ENCODE data around the gene PSMG3. TPM values are rescaled to one million over a fixed set of nuclear protein-coding genes. Genes with fewer than 3 reads are reported as not detected.

PSMG3 gene
- total RNA-seq, 1 experiment from 2014 or later = 33.3 TPM

DNA sequence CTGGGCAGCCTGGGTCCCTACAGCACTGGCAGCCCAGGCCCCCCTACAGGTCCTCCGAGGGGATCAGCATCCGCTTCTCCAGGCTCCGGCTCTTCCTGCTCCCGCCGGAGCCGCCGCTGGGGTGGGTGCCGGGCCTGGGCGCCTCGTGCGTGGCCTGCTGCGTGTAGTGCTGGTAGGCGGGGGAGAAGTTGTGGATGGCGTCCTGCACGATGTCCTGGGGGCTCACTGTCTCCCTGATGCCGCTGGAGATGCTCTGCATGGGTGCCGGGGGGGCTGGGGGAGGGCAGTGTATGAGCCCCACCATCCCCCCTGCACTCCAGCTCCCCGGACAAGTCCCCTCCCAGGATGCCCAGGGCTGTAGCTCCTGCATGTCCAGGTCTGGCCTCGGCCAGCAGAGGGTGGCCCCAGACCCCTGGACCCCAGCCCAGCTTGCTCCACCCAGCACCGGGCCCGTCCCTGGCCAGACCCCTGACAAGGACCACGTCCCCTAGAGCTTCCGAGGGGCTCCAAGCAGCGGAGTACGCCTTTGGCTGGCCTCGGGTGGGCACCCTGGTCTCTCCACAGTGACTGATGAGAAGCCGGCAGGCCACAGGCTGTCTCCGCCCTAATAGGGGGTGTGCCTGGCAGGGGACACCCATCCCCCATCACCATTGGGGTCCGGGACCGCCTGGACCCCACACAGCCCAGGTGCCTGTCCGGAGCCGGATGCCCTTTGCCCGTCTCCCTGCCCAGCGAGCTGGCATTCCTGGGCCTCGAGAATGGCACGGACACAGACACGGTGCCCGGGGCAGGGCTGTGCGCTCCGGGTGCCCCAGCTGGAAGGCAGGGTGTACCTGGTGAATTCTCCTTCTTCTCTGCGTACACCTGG is 22.7 kb downstream of the PSMG3 start (continued):
- TF ChIP-seq, protein P1, sequence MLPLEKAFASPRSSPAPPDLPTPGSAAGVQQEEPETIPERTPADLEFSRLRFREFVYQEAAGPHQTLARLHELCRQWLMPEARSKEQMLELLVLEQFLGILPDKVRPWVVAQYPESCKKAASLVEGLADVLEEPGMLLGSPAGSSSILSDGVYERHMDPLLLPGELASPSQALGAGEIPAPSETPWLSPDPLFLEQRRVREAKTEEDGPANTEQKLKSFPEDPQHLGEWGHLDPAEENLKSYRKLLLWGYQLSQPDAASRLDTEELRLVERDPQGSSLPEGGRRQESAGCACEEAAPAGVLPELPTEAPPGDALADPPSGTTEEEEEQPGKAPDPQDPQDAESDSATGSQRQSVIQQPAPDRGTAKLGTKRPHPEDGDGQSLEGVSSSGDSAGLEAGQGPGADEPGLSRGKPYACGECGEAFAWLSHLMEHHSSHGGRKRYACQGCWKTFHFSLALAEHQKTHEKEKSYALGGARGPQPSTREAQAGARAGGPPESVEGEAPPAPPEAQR (CRISPR knock-in tag; IDR thresholded peaks at IDR 0.05) = no peak
- TF ChIP-seq, protein P2, sequence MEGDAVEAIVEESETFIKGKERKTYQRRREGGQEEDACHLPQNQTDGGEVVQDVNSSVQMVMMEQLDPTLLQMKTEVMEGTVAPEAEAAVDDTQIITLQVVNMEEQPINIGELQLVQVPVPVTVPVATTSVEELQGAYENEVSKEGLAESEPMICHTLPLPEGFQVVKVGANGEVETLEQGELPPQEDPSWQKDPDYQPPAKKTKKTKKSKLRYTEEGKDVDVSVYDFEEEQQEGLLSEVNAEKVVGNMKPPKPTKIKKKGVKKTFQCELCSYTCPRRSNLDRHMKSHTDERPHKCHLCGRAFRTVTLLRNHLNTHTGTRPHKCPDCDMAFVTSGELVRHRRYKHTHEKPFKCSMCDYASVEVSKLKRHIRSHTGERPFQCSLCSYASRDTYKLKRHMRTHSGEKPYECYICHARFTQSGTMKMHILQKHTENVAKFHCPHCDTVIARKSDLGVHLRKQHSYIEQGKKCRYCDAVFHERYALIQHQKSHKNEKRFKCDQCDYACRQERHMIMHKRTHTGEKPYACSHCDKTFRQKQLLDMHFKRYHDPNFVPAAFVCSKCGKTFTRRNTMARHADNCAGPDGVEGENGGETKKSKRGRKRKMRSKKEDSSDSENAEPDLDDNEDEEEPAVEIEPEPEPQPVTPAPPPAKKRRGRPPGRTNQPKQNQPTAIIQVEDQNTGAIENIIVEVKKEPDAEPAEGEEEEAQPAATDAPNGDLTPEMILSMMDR (IDR thresholded peaks at IDR 0.05) = no peak
- TF ChIP-seq, protein P3, sequence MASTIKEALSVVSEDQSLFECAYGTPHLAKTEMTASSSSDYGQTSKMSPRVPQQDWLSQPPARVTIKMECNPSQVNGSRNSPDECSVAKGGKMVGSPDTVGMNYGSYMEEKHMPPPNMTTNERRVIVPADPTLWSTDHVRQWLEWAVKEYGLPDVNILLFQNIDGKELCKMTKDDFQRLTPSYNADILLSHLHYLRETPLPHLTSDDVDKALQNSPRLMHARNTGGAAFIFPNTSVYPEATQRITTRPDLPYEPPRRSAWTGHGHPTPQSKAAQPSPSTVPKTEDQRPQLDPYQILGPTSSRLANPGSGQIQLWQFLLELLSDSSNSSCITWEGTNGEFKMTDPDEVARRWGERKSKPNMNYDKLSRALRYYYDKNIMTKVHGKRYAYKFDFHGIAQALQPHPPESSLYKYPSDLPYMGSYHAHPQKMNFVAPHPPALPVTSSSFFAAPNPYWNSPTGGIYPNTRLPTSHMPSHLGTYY (CRISPR knock-in tag; IDR thresholded peaks at IDR 0.05) = no peak
- TF ChIP-seq NR1H2 (CRISPR knock-in tag; IDR thresholded peaks at IDR 0.05) = no peak
- TF ChIP-seq ZNF219 (CRISPR knock-in tag; IDR thresholded peaks at IDR 0.05; ENCODE audit: borderline replicate concordance) = no peak
- TF ChIP-seq CREM (CRISPR knock-in tag; IDR thresholded peaks at IDR 0.05) = no peak
- TF ChIP-seq, protein P4, sequence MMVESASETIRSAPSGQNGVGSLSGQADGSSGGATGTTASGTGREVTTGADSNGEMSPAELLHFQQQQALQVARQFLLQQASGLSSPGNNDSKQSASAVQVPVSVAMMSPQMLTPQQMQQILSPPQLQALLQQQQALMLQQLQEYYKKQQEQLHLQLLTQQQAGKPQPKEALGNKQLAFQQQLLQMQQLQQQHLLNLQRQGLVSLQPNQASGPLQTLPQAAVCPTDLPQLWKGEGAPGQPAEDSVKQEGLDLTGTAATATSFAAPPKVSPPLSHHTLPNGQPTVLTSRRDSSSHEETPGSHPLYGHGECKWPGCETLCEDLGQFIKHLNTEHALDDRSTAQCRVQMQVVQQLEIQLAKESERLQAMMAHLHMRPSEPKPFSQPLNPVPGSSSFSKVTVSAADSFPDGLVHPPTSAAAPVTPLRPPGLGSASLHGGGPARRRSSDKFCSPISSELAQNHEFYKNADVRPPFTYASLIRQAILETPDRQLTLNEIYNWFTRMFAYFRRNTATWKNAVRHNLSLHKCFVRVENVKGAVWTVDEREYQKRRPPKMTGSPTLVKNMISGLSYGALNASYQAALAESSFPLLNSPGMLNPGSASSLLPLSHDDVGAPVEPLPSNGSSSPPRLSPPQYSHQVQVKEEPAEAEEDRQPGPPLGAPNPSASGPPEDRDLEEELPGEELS (CRISPR knock-in tag; IDR thresholded peaks at IDR 0.05) = no peak
- TF ChIP-seq ZNF138 (CRISPR knock-in tag; conservative IDR thresholded peaks at IDR 0.05) = no peak

DNA sequence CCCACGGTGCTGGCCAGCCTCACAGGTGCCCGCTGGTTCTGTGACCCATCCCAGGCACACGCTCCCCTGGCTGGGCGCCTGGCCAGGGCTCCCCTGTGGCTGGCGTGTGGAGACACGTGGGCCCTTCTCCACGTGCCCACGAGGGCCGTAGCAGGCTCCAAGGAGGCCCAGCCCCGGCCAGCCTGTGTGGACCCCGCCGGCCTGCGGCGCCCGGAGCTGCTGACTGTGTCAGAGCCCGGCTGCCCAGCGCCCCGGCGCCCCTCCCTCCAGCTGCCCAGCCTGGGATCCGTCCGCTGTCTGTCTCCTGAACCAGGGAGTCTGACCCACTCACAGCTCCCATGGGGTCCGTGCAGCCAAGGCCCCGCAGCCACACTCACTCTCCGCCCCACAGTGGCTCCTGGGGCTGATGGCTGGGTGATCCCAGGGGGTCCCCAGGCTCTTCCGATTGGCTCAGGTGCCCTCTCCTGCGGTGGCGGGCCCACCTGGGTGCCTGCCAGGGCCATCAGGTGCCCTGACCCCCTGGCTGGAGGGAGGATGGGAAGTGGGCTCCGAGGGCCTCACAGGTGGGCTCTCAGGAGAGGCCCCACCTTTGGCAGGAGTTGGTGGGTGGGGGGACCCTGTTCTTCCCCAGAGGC is 23.4 kb downstream of the PSMG3 start:
- Mint-ChIP-seq H3K4me3 (no peak overlapping the region), H3K36me3 (no peaks in the 10 kb centered on the region), H3K9me3 (no peaks in the 10 kb centered on the region), H3K27me3 (ENCODE audit: low read depth) (no peaks in the 10 kb centered on the region), H3K27ac (no peak overlapping the region), H3K4me1 (no peaks in the 10 kb centered on the region)
- DNase-seq (ENCODE audit: low spot score) (no peak), ATAC-seq (no peak)
- no peak for TF ChIP-seq MXD4 (CRISPR knock-in tag; IDR thresholded peaks at IDR 0.05; ENCODE audit: borderline replicate concordance)
- TF ChIP-seq, protein P5, sequence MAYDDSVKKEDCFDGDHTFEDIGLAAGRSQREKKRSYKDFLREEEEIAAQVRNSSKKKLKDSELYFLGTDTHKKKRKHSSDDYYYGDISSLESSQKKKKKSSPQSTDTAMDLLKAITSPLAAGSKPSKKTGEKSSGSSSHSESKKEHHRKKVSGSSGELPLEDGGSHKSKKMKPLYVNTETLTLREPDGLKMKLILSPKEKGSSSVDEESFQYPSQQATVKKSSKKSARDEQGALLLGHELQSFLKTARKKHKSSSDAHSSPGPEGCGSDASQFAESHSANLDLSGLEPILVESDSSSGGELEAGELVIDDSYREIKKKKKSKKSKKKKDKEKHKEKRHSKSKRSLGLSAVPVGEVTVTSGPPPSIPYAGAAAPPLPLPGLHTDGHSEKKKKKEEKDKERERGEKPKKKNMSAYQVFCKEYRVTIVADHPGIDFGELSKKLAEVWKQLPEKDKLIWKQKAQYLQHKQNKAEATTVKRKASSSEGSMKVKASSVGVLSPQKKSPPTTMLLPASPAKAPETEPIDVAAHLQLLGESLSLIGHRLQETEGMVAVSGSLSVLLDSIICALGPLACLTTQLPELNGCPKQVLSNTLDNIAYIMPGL (CRISPR knock-in tag; IDR thresholded peaks at IDR 0.05) = no peak
- ChIA-PET POLR2A (no interaction called here), CTCF (interaction anchor here (1.2 to 2.7 kb wide), 4 partner anchors 10 to 72 kb away, joined by 3 to 7 read pairs (median 6); partner anchors contain the start of gene TMEM184A)
